GM19099 (cell line): ENCODE data around the gene ODAD4.

ENCODE experiments used
- POLR2A ChIP-seq: IDR thresholded peaks from 3 replicates; pipeline ENCODE4 v1.6.1; 2011; ENCODE audit warnings: low read depth; ENCODE audit not compliant: insufficient read length; ENCODE audit errors: extremely low read depth

Gene ODAD4

GRCh38 chr17:41920580-41920955, 9.8 kb upstream of the ODAD4 start:
- TF ChIP-seq POLR2A: no peak

GRCh38 chr17:41925991-41926590, 4.3 kb upstream of the ODAD4 start:
- TF ChIP-seq POLR2A: no peak

GRCh38 chr17:41928693-41929251, 1.6 kb upstream of the ODAD4 start:
- TF ChIP-seq POLR2A: no peak

GRCh38 chr17:41932816-41933389, 2.5 kb downstream of the ODAD4 start:
- no peak for TF ChIP-seq POLR2A

GRCh38 chr17:41935641-41936040, 5.2 kb downstream of the ODAD4 start:
- no peak for TF ChIP-seq POLR2A

GRCh38 chr17:41937970-41938954, 7.8 kb downstream of the ODAD4 start:
- no peak for TF ChIP-seq POLR2A

GRCh38 chr17:41939044-41939692, 8.8 kb downstream of the ODAD4 start:
- no peak for TF ChIP-seq POLR2A

- TF ChIP-seq POLR2A: no peak
Measured at GRCh38 chr17:41939693-41940090, 9.3 kb downstream of the ODAD4 start.

- TF ChIP-seq POLR2A: no peak
Measured at GRCh38 chr17:41941168-41941567, 10.8 kb downstream of the ODAD4 start.

GRCh38 chr17:41942626-41943373, 12.4 kb downstream of the ODAD4 start:
- no peak for TF ChIP-seq POLR2A

- no peak for TF ChIP-seq POLR2A
Measured at GRCh38 chr17:41943492-41943891, 13.1 kb downstream of the ODAD4 start.

GRCh38 chr17:41944943-41945342, 14.5 kb downstream of the ODAD4 start:
- no peak for TF ChIP-seq POLR2A

GRCh38 chr17:41948762-41949460, 18.5 kb downstream of the ODAD4 start:
- TF ChIP-seq POLR2A: no peak

- TF ChIP-seq POLR2A: no peak
Measured at GRCh38 chr17:41956522-41956921, 26.1 kb downstream of the ODAD4 start.
